MV-4-11 (cell line): ENCODE results near the gene TTC14.
A peak's percentile ranks its signal among the peaks of the same experiment; 100 is the strongest.

Experiments
- DNase-seq: peaks from one replicate; lab custom pipeline; 2025; lab: John Stamatoyannopoulos, UW

The TTC14 gene

GRCh38 chr3:180630371-180630770 is 28.4 kb downstream of the TTC14 start:
- DNase-seq: no peak

DNA sequence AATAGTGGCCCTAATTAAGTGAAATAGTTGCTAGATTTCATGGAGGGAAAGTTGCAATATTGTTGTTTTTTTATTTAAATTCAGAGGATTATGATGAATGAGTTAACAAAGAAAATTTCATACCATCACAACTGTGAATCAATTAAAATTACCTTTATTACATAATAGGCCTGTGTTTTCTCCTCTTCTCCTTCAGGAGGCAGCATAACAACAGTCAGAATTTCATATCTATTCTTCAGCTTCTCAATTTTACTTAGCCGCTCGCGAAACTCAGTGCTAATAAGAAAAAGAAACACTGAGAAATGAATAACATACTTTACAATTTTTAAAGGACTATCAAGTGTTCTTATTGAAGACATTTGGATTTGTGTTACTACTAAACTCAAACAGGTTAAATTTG is 29.4 kb downstream of the TTC14 start:
- peak; percentile 1 for DNase-seq

- no peak for DNase-seq
Observed at GRCh38 chr3:180633722-180634121, 31.8 kb downstream of the TTC14 start.

DNA sequence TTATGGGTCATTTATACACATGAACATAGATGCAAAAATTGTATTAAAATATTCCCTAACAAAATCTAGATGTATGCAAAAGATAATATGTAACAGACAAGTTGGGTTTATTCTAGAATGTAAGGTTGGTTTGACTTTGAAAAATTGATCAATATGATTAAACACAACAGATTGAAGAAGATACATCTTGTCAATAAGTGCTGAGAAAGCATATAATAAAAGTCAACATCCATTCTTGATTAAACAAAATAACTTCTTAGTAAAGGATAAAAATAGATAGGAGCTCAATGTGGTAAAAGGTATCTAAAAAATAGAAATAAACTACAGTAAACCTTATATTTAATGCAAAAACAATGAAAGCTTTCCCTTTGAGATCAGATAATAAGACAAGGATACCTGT is 39.0 kb downstream of the TTC14 start:
- no peak for DNase-seq

GRCh38 chr3:180646187-180646790 is 44.3 kb downstream of the TTC14 start:
- DNase-seq: no peak

GRCh38 chr3:180656406-180656805 is 54.4 kb downstream of the TTC14 start:
- no peak for DNase-seq

- no peak for DNase-seq
Observed at GRCh38 chr3:180657094-180657493, 55.1 kb downstream of the TTC14 start.
